Right lobe of liver (tissue), 6 donors: ENCODE results near the gene CALCOCO2. TPM values are rescaled to one million over a fixed set of nuclear protein-coding genes. Genes with fewer than 3 reads are reported as not detected.
A peak's percentile ranks its signal among the peaks of the same experiment; 100 is the strongest.

Source experiments
- ATAC-seq, 4 donors: fragments of 200-7000 bp; cut with Tn5 transposase; one replicate each; pipeline ENCODE4 v1.9.1; 2020; ENCODE audit warnings: mild to moderate bottlenecking in 4 of 4, moderate library complexity in 4 of 4
- DNase-seq, 3 donors: peaks; one replicate each; pipeline ENCODE4 v3.0.0-alpha.2; 2020
- H3K27ac ChIP-seq, 3 donors: fragments of 200-600 bp; one replicate each; pipeline ENCODE4 v1.8.0; 2022
- H3K27me3 ChIP-seq, 2 donors: fragments of 200-600 bp; one replicate each; pipeline ENCODE4 v1.8.0; 2022
- H3K36me3 ChIP-seq, 4 donors: fragments of 200-600 bp; sonication (generic) in 1 of 4; one replicate each; pipeline versions ENCODE4 v1.5.1 to v1.8.0; 2017 to 2022; ENCODE audit warnings: control low read depth in 1 of 4
- H3K4me1 ChIP-seq, 4 donors: fragments of 200-600 bp; sonication (generic) in 1 of 4; one replicate each; pipeline versions ENCODE4 v1.5.1 to v1.8.0; 2017 to 2022; ENCODE audit warnings: control low read depth in 1 of 4
- H3K4me3 ChIP-seq, 3 donors: fragments of 200-600 bp; one replicate each; pipeline ENCODE4 v1.8.0; 2022
- H3K9me3 ChIP-seq, 4 donors: fragments of 200-600 bp; sonication (generic) in 1 of 4; one replicate each; pipeline versions ENCODE4 v1.5.1 to v1.8.0; 2017 to 2022; ENCODE audit warnings: control low read depth in 1 of 4
- POLR2A ChIP-seq: fragments of 450-650 bp; IDR thresholded peaks from one replicate; pipeline ENCODE4 v1.6.1; 2017; ENCODE audit warnings: antibody characterized with exemption, mild to moderate bottlenecking
- WGBS: methylation state at CpG from one replicate; pipeline ENCODE4 v1.1.6; 2018; ENCODE audit warnings: low coverage, low lambda C conversion rate; ENCODE audit not compliant: insufficient coverage; ENCODE audit errors: missing lambda C conversion rate; 5-methylcytosine and 5-hydroxymethylcytosine counted together
- intact Hi-C, 2 donors: fragments of 100-400 bp; cut with DNase I; formaldehyde crosslinking; loops; one replicate each; pipeline versions ENCODE4 v1.11.2 to v1.14.1; 2022
- total RNA-seq, 6 experiments: library from RNA; depleted of rRNA in 2 of 6; stranded (reverse); fragments of >200 nt in 2 of 6; fragmentation: NEBNext Ultra II Directional in 3 of 6; extraction: Animal tissue kit (Norgen Biotek cat#: 25700) in 3 of 6; gene quantifications; one replicate each; pipeline versions ENCODE4 v1.1.0 to v1.2.4, GENCODE V29; 2016 to 2023
- TF ChIP-seq, protein P1 (sequence below), 4 donors: fragments of 200-600 bp in 3 of 4; fragments of 450-650 bp in 1 of 4; IDR thresholded peaks; one replicate each; pipeline versions ENCODE4 v1.5.1 to v1.8.0; 2016 to 2022; ENCODE audit warnings: antibody characterized with exemption in 4 of 4, mild to moderate bottlenecking in 2 of 4
- donor health status: DM: no; HTN: yes; CAD: no.
- donor health status: DM: no; HTN: no; CAD: no.
- donor health status: DM: no; HTN: no; CAD: no.
- donor health status: DM: no; HTN: yes; CAD: no.
- donor health status: DM: no; HTN: yes; CAD: no.

Gene CALCOCO2
- total RNA-seq, 6 experiments from 2014 or later: 58.0 to 93.3 (median 72.1) TPM

DNA sequence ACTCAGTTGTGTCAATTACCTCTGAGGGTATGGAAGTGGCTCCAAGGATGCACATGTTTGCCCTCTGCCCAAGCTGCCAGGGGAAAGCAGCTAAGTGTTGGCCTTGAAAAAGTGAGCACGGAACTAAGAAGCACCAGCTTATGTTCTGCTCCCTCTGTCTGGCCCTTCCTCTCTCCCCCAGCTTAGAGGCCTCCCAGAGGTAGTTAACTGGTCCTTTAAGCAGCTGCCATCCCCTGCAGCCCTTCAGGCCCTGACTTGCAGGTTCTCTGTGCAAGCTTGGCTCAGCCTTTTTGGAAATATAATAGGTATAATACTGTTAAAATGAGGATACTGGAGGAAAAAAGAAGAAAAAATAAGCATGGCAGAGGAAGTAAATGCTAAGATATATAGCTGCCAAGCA is 70.4 kb downstream of the CALCOCO2 start:
- no peaks in the 10 kb centered on the region for H3K36me3 ChIP-seq
- no peaks in the 10 kb centered on the region for H3K9me3 ChIP-seq
- DNase-seq (no peak), ATAC-seq (peak in 1 of 4 donors; percentile 9)
- H3K4me1 ChIP-seq: no peaks in the 10 kb centered on the region
- intact Hi-C loops: no loop called here
- TF ChIP-seq, protein P1, sequence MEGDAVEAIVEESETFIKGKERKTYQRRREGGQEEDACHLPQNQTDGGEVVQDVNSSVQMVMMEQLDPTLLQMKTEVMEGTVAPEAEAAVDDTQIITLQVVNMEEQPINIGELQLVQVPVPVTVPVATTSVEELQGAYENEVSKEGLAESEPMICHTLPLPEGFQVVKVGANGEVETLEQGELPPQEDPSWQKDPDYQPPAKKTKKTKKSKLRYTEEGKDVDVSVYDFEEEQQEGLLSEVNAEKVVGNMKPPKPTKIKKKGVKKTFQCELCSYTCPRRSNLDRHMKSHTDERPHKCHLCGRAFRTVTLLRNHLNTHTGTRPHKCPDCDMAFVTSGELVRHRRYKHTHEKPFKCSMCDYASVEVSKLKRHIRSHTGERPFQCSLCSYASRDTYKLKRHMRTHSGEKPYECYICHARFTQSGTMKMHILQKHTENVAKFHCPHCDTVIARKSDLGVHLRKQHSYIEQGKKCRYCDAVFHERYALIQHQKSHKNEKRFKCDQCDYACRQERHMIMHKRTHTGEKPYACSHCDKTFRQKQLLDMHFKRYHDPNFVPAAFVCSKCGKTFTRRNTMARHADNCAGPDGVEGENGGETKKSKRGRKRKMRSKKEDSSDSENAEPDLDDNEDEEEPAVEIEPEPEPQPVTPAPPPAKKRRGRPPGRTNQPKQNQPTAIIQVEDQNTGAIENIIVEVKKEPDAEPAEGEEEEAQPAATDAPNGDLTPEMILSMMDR (IDR thresholded peaks at IDR 0.05): no peak
- no peak for TF ChIP-seq POLR2A
- H3K27ac ChIP-seq: no peak overlapping the region
- H3K27me3 ChIP-seq: no peaks in the 10 kb centered on the region
- no peak overlapping the region for H3K4me3 ChIP-seq
- WGBS: no CpG with 5 or more reads among the region's 1 CpG

DNA sequence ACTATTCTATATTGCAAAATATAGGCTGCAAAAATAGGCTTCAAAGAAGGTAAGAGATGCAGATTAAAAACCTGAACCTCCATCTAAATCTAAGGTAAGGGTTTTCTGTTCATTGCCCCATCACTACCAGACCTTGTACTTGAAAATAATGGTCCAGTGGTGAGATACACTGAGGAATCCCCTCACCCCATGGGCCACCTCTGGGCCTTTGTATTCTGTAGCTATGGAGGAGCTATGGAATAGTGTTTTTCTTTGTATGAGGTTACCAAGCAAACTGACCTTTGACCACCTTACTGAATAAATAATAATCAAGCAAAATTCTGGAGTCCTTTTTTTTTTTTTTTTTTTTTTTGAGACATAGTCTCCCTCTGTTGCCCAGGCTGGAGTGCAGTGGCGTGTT is 72.6 kb downstream of the CALCOCO2 start:
- intact Hi-C loops: no loop called here
- DNase-seq (no peak), ATAC-seq (no peak)
- TF ChIP-seq, protein P1 (IDR thresholded peaks at IDR 0.05): no peak
- H3K36me3 ChIP-seq: no peaks in the 10 kb centered on the region
- H3K9me3 ChIP-seq: no peaks in the 10 kb centered on the region
- peaks cover 0 to 5% (median 3%) of the 10 kb centered on the region in 4 donors for H3K4me1 ChIP-seq
- 100% methylated on average over 1 of the region's 1 CpG for WGBS
- no peak overlapping the region for H3K4me3 ChIP-seq
- no peak overlapping the region for H3K27ac ChIP-seq
- no peaks in the 10 kb centered on the region for H3K27me3 ChIP-seq

DNA sequence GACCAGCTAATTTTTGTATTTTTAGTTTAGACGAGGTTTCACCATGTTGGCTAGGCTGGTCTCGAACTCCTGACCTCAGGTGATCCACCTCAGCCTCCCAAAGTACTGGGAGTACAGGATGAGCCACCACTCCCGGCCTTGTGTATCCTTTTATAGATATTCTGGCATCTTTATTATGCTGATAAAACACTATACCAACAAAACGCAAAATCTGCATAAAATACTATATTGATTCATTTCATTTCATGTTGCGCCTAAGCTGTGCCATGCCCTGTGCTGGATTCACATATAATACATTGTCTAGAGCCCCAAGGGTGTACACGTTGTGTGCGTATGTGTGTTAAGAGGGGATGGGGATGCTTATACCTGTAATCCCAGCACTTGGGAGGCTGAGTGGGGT is 73.6 kb downstream of the CALCOCO2 start:
- Histone ChIP-seq H3K27ac (no peak overlapping the region), H3K9me3 (no peaks in the 10 kb centered on the region), H3K4me1 (peaks cover 0 to 5% (median 3%) of the 10 kb centered on the region in 4 donors), H3K4me3 (no peak overlapping the region), H3K27me3 (no peaks in the 10 kb centered on the region), H3K36me3 (no peaks in the 10 kb centered on the region)
- WGBS: 77% methylated on average over 7 of the region's 7 CpGs
- TF ChIP-seq, protein P1 (IDR thresholded peaks at IDR 0.05): no peak
- no peak for DNase-seq
- intact Hi-C loops: no loop called here
- ATAC-seq: no peak

DNA sequence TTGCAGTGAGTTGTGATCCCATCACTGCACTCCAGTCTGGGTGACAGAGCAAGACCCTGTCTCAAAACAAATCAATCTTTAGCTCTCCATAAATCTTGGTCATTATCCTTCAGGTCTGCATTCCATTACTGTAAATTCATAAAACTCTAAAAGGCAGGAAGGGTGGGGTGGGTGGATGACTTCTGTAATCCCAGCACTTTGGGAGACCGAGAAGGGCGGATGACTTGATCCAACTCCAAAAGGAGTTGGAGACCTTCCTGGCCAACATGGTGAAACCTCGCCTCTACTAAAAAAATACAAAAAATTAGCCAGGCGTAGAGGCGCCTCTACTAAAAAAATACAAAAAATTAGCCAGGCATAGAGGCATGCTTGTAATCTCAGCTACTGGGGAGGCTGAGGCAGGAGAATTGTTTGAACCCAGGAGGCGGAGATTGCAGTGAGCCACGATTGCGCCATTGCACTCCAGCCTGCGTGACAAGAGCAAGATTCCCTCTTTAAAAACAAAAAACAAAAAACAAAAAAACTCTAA is 75.2 kb downstream of the CALCOCO2 start:
- DNase-seq (no peak), ATAC-seq (no peak)
- 84% methylated on average over 9 of the region's 9 CpGs for WGBS
- intact Hi-C loops: no loop called here
- peaks cover 0 to 2% (median 0%) of the 10 kb centered on the region in 4 donors for H3K36me3 ChIP-seq
- no peaks in the 10 kb centered on the region for H3K9me3 ChIP-seq
- H3K27ac ChIP-seq: no peak overlapping the region
- H3K4me1 ChIP-seq: peaks cover 0 to 10% (median 4%) of the 10 kb centered on the region in 4 donors
- H3K27me3 ChIP-seq: no peaks in the 10 kb centered on the region
- H3K4me3 ChIP-seq: no peak overlapping the region
- TF ChIP-seq POLR2A: no peak
- TF ChIP-seq, protein P1 (IDR thresholded peaks at IDR 0.05): no peak

DNA sequence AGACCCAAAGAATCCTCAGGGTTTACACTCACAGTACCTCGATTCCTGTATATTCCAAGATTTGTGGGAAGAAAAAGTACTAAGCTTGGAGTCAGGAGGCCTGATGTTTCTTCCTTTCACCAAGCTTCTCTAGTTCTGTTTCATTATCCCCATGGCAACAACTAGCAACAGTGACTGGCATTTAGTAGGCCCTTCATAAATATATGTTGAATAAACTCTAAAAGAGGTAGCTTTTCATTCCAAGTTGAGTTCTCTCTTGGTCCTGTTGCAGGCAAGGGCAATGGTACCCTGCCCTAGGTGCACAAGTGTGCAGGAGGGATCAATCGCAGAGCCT is 76.8 kb downstream of the CALCOCO2 start:
- no peak for TF ChIP-seq POLR2A
- H3K36me3 ChIP-seq: peaks cover 0 to 11% (median 0%) of the 10 kb centered on the region in 4 donors
- no peaks in the 10 kb centered on the region for H3K27me3 ChIP-seq
- ATAC-seq (no peak), DNase-seq (no peak)
- intact Hi-C loops: no loop called here
- H3K4me1 ChIP-seq: peaks cover 0 to 10% (median 7%) of the 10 kb centered on the region in 4 donors
- H3K27ac ChIP-seq: peak overlapping the region; percentile 78 to 89 (median 85)
- H3K4me3 ChIP-seq: peak overlapping the region; percentile 79 to 84 (median 81)
- WGBS: 92% methylated on average over 1 of the region's 2 CpGs
- no peaks in the 10 kb centered on the region for H3K9me3 ChIP-seq
